Peyer's patch (tissue), 4 donors: Measurements from ENCODE around the gene SERPINB5. TPM values are rescaled to one million over a fixed set of nuclear protein-coding genes. Genes with fewer than 3 reads are reported as not detected.

Source experiments
- DNase-seq, 3 donors: peaks; one replicate each; pipeline ENCODE4 v3.0.0-alpha.2; 2017 to 2019
- H3K27ac ChIP-seq, 4 donors: fragments of 200-600 bp; sonication (generic); one replicate each; pipeline ENCODE4 v1.5.1; 2016 to 2019
- H3K27me3 ChIP-seq, 2 donors: fragments of 200-600 bp; sonication (generic); one replicate each; pipeline ENCODE4 v1.5.1; 2019
- H3K36me3 ChIP-seq, 3 donors: fragments of 200-600 bp; sonication (generic); one replicate each; pipeline ENCODE4 v1.5.1; 2016 to 2019
- H3K4me1 ChIP-seq, 4 donors: fragments of 200-600 bp; sonication (generic); one replicate each; pipeline ENCODE4 v1.5.1; 2016 to 2019
- H3K4me3 ChIP-seq, 4 donors: fragments of 200-600 bp; sonication (generic); 1 replicate in 3 of 4; 2 replicates in 1 of 4; pipeline ENCODE4 v1.5.1; 2016 to 2019; ENCODE audit warnings: mild to moderate bottlenecking in 1 of 4
- H3K9me3 ChIP-seq, 4 donors: fragments of 200-600 bp; sonication (generic); one replicate each; pipeline ENCODE4 v1.5.1; 2016 to 2019; ENCODE audit warnings: mild to moderate bottlenecking in 1 of 4
- POLR2A ChIP-seq, 2 donors: fragments of 450-650 bp; IDR thresholded peaks; one replicate each; pipeline ENCODE4 v1.5.1; 2017; ENCODE audit warnings: antibody characterized with exemption in 2 of 2, mild to moderate bottlenecking in 2 of 2, moderate library complexity in 2 of 2
- total RNA-seq, 4 donors: library from RNA; depleted of rRNA; stranded (reverse); fragments of >200 nt; gene quantifications; one replicate each; pipeline ENCODE4 v1.1.0, GENCODE V29; 2016
- TF ChIP-seq, protein P1 (sequence below), 6 experiments: fragments of 450-650 bp in 4 of 6; fragments of 200-600 bp in 2 of 6; sonication (generic) in 1 of 6; IDR thresholded peaks; one replicate each; pipeline ENCODE4 v1.5.1; 2017 to 2019; ENCODE audit warnings: antibody characterized with exemption in 6 of 6, mild to moderate bottlenecking in 3 of 6, moderate library complexity in 1 of 6

The SERPINB5 gene
- total RNA-seq, 4 donors from 2014 or later, result 5.2 to 26.1 (median 14.7) TPM

- Histone ChIP-seq H3K36me3 (no peaks in the 10 kb centered on the region), H3K27ac (no peak overlapping the region), H3K4me1 (no peaks in the 10 kb centered on the region), H3K27me3 (no peaks in the 10 kb centered on the region), H3K4me3 (no peak overlapping the region), H3K9me3 (no peaks in the 10 kb centered on the region)
- no peak for DNase-seq
- TF ChIP-seq, protein P1, sequence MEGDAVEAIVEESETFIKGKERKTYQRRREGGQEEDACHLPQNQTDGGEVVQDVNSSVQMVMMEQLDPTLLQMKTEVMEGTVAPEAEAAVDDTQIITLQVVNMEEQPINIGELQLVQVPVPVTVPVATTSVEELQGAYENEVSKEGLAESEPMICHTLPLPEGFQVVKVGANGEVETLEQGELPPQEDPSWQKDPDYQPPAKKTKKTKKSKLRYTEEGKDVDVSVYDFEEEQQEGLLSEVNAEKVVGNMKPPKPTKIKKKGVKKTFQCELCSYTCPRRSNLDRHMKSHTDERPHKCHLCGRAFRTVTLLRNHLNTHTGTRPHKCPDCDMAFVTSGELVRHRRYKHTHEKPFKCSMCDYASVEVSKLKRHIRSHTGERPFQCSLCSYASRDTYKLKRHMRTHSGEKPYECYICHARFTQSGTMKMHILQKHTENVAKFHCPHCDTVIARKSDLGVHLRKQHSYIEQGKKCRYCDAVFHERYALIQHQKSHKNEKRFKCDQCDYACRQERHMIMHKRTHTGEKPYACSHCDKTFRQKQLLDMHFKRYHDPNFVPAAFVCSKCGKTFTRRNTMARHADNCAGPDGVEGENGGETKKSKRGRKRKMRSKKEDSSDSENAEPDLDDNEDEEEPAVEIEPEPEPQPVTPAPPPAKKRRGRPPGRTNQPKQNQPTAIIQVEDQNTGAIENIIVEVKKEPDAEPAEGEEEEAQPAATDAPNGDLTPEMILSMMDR (IDR thresholded peaks at IDR 0.05), result no peak
- no peak for TF ChIP-seq POLR2A (IDR thresholded peaks at IDR 0.05)
These were observed 75.0 kb downstream of the SERPINB5 start for GRCh38 chr18:63551769-63552168.

GRCh38 chr18:63552581-63552980 lies 75.8 kb downstream of the SERPINB5 start:
- Histone ChIP-seq H3K27me3 (no peaks in the 10 kb centered on the region), H3K27ac (no peak overlapping the region), H3K4me1 (no peaks in the 10 kb centered on the region), H3K36me3 (no peaks in the 10 kb centered on the region), H3K4me3 (no peak overlapping the region), H3K9me3 (no peaks in the 10 kb centered on the region)
- no peak for DNase-seq
- TF ChIP-seq, protein P1 (IDR thresholded peaks at IDR 0.05), result no peak
- TF ChIP-seq POLR2A (IDR thresholded peaks at IDR 0.05), result no peak

DNA sequence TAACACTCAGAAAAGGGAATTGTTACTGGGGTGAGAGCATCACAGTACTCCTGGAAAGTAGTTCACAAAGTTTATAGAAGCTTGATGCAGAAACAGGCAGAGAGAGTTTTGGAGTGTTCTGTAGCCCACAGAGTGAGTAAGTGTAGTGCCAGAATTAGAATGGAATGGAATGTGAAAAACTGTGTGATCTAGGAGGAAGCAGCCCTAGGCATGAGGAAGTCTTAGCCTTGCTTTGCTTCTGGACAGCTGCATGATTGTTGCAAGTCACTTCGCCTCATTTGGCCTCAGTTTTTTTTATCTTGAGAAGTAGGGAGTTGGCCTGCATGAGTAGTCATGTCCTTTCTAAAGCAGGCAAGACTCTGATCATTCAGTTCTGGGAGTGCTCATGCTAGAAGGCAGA lies 76.3 kb downstream of the SERPINB5 start:
- Histone ChIP-seq H3K27ac (peak overlapping the region in 1 of 4 donors; percentile 42), H3K4me1 (no peaks in the 10 kb centered on the region), H3K9me3 (no peaks in the 10 kb centered on the region), H3K27me3 (no peaks in the 10 kb centered on the region), H3K36me3 (no peaks in the 10 kb centered on the region), H3K4me3 (no peak overlapping the region)
- TF ChIP-seq POLR2A (IDR thresholded peaks at IDR 0.05), result no peak
- TF ChIP-seq, protein P1 (IDR thresholded peaks at IDR 0.05), result no peak
- DNase-seq, result no peak

Other genes starting within 250 kb of the SERPINB5 start
- 10 to 100 TPM; 16.2 to 54.5 (median 20.7) TPM for gene BCL2, start 157.2 kb upstream of the SERPINB5 start, total RNA-seq
- 10 to 100 TPM in 3 of 4 donors, 1 to 10 TPM in 1; 7.4 to 33.2 (median 31.6) TPM for gene KDSR, start 109.8 kb upstream of the SERPINB5 start, total RNA-seq
- 10 to 100 TPM; 34.7 to 68.7 (median 47.0) TPM for gene VPS4B, start 54.5 kb upstream of the SERPINB5 start, total RNA-seq
- not detected for gene SERPINB12, start 65.4 kb downstream of the SERPINB5 start, total RNA-seq
- not detected for gene SERPINB13, start 110.4 kb downstream of the SERPINB5 start, total RNA-seq
- not detected for gene SERPINB4, start 167.3 kb downstream of the SERPINB5 start, total RNA-seq
- not detected for gene SERPINB3, start 184.9 kb downstream of the SERPINB5 start, total RNA-seq
- gene SERPINB11, start 226.0 kb downstream of the SERPINB5 start, total RNA-seq, result not detected